HG02571 (cell line): ENCODE results near the gene ANKMY1.

Source experiments
- ATAC-seq: cut with Tn5 transposase; IDR thresholded peaks from one replicate; pipeline ENCODE4 v1.9.1; 2021; ENCODE audit warnings: mild to moderate bottlenecking, moderate library complexity; ENCODE audit not compliant: unreplicated experiment

The ANKMY1 gene, protein sequence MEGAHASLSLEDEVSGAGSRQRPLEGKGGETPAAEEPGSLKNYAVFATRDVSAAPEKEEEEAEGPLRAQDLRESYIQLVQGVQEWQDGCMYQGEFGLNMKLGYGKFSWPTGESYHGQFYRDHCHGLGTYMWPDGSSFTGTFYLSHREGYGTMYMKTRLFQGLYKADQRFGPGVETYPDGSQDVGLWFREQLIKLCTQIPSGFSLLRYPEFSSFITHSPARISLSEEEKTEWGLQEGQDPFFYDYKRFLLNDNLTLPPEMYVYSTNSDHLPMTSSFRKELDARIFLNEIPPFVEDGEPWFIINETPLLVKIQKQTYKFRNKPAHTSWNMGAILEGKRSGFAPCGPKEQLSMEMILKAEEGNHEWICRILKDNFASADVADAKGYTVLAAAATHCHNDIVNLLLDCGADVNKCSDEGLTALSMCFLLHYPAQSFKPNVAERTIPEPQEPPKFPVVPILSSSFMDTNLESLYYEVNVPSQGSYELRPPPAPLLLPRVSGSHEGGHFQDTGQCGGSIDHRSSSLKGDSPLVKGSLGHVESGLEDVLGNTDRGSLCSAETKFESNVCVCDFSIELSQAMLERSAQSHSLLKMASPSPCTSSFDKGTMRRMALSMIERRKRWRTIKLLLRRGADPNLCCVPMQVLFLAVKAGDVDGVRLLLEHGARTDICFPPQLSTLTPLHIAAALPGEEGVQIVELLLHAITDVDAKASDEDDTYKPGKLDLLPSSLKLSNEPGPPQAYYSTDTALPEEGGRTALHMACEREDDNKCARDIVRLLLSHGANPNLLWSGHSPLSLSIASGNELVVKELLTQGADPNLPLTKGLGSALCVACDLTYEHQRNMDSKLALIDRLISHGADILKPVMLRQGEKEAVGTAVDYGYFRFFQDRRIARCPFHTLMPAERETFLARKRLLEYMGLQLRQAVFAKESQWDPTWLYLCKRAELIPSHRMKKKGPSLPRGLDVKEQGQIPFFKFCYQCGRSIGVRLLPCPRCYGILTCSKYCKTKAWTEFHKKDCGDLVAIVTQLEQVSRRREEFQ

GRCh38 chr2:240557808-240558207 is at the start of gene ANKMY1:
Gene ANKMY1, minus strand, starts transcription at chr2:240557988. Its CDS starts 653 bp downstream, at chr2:240557335.
- no peak for ATAC-seq

GRCh38 chr2:240605867-240606743 is 48.3 kb upstream of the ANKMY1 start:
- no peak for ATAC-seq

- no peak for ATAC-seq
These were observed 47.3 kb upstream of the ANKMY1 start for GRCh38 chr2:240604939-240605716.

DNA sequence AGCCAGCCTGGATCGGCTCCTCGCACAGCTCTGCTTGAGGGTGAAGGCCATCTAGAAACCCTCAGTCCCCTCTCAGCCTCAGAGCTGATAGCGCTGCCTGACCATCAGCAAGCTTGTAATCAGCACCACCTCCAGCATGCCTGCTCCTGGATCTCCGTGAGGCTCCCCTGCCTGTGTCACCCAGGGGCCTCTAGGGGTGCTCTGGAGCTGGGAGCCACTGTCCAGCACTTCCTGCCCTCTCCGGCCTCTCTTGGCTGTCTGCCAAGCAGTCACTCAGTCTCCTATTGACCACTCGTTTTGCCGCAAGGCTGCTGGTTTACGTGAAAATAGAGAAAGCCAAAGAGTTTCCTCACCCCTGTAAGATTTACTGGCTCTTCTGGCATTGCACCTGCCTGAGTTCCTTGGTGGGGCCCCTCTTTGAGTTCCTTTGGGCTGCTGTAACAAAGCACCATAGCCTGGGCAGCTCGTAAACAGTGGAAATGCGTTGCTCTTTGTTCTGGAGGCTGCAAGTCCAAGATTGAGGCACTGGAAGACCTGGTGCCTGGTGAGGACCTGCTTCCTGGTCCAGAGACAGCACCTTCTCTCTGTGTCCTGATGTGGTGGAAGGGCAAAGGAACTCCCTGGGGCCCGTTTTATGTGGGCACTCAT is 46.6 kb upstream of the ANKMY1 start:
- no peak for ATAC-seq

DNA sequence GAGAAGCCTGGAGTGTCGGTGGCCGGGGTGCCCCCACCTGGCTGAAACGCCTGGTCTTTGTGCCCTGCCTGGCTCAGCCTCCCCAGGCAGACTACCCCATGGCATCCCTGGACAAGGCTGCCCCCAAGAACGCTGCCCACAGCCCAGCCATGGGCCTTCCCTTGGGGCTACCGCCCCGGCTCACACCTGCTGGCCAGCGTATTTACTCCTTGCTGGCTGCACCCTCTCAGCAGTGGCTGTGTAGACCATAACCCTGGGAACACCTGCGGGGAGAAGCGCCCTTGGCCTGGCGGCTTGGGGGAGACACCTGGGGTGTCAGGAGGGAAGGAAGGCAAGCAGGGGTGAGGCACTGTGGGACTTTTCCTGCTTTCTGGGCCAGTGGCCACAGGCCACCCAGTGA is 46.1 kb upstream of the ANKMY1 start:
- ATAC-seq: no peak

DNA sequence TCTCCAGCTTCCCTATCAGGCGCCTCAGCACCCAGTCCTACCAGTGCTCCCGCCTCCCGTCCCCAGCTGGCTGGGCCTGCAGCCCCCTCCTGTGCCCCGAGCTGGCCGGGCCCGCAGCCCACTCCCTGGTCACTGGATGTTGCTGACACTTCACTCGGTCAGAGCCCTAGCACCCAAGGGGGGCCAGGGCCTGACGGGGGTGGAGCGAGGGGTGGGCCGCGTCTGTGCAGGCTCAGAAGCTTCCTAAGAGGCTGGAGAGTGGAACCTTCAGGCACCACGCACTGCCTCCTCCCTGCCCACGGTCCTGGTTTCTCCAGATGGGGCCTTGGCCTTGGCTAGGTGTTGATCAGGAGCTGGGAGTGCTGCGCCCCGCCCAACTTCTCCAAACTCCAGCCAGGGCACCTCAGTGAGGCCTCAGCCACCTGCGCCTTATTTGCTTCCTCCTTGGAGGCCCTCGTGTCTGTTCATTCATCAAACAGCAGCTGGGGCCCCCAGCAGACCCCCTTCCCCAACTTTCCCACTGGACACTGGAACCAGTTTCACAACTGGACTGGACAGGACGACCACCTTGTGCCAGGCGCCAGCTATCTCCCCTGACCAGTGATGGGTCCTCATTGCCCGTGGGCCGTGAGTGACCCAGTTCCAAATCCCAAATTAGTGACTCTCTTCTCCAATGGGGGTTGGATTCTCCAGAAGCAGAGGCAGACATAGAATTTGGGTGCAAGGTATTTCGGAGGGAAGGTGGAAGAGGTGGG is 45.5 kb upstream of the ANKMY1 start:
- no peak for ATAC-seq

DNA sequence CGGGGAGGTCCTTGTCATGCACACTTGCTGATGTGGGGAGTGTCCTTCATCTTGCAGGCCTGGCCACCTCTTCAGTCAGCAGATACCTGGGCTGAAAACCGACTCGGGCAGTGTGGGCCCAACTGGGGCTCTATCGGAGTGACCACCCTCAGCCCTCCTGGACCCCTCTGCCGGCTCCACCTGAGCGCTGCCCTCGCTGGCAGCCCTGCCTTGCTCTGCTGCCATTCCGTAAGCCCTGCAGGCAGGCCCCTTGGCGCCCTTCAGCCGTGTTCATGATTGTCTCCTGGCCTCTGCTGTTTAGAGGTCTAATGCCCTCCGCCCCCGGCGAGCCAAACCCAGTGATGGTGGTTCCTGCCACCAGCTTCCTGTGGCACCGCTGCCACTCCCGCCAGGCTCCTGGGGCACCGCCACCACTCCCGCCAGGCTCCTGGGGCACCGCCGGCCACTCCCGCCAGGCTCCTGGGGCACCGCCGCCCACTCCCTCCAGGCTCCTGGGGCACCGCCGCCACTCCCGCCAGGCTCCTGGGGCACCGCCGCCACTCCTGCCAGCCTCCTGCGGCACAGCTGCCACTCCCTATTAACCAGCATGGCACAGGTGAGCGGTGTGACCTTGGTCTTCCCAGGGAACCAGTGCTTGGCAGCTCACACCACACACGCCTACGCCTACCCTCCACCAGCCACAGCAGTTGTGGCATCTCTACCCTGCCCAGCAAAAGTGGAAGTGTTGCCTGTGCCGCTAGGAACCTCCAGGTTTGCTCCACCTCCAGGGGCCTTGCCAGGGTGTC is 44.7 kb upstream of the ANKMY1 start:
- no peak for ATAC-seq

DNA sequence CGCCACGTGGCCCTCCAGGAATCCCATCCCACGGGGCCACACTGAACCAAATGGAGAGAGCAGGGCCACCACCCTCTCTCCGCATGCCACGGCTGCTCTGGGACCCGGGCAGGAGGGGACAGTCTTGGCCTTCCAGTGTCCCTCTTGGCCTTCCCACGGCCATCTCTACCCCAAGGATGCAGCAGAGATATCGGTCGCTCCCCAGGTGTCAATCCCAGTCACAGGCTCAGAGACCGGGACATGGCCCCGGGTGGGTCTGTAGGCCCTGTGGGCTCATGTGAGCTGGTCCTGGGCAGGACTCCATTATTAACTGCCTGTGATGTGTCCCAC is 44.0 kb upstream of the ANKMY1 start:
- ATAC-seq: no peak

GRCh38 chr2:240601061-240601830 is 43.5 kb upstream of the ANKMY1 start:
- no peak for ATAC-seq

DNA sequence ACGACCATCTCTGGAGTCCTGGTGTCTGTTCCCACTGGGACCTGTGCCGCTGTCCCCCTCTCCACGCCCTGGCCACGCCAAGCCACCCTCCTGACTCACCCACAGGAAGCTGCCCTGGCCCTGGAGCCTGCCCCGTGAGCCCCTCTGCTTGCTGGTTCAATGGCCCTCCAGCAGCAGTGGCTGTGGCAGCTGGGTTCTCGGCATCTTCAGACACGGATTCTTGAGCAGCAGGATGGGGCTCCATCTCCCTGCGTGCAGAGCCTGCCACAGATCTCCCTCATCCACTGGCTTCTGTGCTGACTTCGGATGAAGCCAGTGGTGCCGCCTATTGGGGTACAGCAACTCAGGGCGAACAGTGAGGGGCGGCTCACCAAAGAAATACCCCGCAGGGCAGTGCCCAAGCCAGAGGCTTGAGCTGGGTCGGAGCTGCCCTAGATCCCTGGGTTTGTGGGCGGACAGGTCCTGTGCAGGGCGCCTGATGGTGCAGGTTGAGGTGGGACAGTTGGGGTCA is 42.7 kb upstream of the ANKMY1 start:
- ATAC-seq: no peak

DNA sequence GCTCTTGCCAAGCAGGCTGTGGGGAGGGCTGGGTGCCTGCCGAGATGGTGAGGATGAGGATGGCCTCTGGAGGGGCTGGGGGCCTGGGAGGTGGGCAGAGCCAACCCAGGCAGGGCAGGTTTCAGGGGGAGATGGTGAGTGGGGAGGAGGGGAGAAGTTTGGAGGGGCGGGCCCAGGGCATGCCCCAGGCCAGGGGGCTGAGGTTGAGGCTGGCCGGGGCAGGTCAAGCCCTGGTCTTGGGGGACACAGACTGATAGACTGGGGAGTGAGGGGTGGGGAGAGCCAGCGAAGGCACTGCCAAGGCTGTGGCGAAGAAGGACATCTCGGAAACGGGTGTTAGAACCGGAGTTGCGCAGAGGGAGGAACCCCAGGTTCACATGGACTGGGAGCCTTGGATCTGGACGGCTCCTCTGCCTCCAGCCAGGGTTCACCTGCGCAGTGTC is 41.4 kb upstream of the ANKMY1 start:
- ATAC-seq: no peak

- ATAC-seq: no peak
These were observed 40.6 kb upstream of the ANKMY1 start for GRCh38 chr2:240598311-240598911.

DNA sequence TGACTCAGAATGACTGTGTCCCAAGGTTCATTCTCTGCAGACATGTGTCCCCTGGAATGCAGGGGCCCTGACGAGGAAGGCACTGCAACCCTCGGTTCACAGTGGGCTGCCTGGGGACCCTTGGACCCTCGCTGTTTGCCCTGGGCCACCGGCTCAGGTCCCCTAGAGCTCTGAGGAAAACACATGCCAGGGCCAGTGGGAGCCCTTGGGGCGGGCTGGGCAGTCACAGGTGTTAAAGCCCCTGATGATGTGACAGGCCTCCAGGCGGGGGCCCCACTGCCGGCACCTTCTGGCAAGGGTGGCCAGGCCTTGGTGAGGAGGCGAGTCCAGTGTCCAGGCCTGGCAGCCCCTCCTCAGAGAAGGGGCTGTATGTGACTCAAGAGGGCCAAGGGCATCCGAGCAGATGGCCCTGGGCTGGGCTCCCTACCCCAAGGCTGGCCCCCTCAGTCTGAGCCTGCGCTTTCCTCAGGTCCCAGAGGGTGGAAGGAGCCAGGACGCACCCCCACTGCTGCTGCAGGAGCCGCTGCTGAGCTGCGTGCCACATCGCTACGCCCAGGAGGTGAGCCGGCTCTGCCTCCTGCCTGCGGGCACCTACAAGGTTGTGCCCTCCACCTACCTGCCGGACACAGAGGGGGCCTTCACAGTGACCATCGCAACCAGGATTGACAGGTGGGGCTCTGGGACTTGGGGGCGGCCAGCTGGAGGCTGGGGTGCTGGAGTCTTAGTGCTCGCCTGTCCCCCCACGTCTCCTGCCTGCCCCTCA is 39.8 kb upstream of the ANKMY1 start:
- no peak for ATAC-seq

DNA sequence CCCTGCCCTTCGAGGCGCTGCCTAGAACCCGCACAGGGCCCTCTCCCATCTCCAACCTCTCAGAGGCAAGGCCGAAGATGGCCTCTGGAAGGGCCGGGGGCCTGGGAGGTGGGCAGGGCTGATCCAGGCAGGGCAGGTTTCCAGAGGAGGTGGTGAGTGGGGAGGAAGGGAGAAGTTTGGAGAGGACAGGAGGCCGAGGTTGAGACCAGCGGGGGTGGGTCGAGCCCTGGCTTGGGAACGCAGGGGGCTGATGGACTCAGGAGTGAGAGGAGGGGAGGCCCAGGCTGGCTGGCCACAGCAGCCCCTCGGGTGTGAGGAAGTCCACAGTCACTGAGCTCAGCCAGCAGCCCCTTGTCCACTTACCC is 39.2 kb upstream of the ANKMY1 start:
- ATAC-seq: no peak

DNA sequence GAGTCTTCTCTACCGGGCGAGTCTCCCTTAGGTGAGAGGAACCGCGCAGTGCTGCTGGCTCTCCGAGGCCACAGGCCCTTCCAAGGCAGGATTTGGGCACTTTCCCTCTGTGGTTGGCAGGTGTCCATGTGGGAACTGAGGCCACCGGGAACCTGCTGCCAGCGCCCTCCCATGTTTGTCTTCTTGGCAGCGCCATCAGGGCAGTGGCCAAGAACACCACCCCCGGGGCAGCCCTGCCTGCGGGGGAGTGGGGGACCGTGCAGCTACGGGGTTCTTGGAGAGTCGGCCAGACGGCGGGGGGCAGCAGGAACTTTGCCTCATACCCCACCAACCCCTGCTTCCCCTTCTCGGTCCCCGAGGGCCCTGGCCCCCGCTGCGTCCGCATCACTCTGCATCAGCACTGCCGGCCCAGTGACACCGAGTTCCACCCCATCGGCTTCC is 38.7 kb upstream of the ANKMY1 start:
- ATAC-seq: no peak

GRCh38 chr2:240596080-240596460 is 38.3 kb upstream of the ANKMY1 start:
- no peak for ATAC-seq
